Stimulated activated CD4-positive, alpha-beta T cell treated with anti-CD3 and anti-CD28 coated beads, Interleukin-1b, Interleukin-23, amount 100 ng/mL, for 48 hours (primary cell): Measurements from ENCODE around the gene TMIGD1.

Experiments
- DNase-seq: peaks from one replicate; pipeline ENCODE4 v3.0.0-alpha.2; 2020

TMIGD1 gene

DNA sequence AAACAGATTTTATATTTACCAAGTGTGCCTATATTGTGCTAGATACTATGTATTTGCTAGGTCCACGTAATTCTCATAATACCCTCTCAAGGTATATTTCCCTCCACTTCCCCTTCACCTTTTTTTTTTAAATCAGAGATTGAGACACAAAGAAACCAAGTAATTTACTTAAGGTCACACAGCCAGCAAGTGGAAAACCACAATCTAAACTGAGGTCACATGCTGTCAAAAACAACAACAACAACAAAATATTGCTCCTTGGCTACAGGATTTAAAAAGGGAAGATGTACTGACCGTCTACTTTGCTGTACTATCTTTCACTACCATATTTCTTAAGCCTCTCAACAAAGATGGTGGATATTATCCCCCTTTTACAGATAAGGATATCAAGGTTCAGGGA is 57.9 kb downstream of the TMIGD1 start:
- no peak for DNase-seq

DNA sequence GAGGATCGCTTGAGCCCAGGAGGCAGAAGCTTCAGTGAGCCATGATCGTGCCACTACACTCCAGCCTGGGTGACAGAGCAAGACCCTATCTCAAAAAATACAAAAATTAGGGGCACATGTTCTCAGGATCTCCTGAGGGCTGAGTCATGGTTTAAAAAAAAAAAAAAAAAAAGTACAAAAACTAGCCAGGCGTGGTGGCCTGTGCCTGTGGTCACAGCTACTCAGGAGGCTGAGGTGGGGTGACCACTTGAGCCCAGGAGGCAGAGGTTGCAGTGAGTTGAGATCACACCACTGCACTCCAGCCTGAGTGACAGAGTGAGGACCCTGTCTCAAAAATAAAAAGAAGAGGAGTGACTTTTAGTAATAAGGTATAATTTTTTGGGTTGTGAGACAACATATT is 59.0 kb downstream of the TMIGD1 start:
- DNase-seq: no peak

DNA sequence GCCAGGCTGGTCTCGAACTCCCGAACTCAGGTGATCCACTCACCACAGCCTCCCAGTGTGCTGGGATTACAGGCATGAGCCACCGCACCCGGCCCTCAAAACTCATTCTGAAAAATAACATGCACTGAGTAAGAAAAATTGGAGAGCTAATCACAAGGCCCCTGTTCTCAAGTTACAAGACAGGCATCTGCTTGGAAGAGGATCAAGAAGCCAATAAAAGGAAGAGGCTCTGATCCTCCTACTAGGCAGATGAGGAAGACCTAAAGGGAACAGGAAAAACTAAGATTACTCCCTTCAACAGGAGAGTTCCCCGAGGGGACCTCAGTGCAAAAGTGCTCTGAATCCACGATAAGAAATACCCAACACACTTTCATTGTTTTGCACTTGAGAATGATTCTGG is 60.5 kb downstream of the TMIGD1 start:
- no peak for DNase-seq

DNA sequence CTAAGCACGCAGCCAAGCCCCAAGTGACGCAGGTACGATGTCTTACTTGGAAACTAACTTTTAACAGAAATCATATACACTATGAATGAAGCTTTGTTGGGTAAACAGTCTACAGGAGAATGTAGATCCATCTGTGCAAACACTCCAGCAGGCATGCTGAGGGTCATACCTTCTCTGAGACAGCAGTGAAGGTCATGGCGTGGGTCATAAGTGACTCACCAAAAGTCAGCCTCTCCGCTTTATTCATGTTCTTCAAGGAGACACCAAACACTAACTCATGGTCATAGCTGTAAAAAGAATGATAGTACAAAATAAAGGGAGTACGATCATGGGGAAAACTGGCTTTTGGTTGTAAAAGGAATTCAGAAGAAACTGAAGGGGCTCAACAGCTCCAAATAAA is 62.8 kb downstream of the TMIGD1 start:
- no peak for DNase-seq

DNA sequence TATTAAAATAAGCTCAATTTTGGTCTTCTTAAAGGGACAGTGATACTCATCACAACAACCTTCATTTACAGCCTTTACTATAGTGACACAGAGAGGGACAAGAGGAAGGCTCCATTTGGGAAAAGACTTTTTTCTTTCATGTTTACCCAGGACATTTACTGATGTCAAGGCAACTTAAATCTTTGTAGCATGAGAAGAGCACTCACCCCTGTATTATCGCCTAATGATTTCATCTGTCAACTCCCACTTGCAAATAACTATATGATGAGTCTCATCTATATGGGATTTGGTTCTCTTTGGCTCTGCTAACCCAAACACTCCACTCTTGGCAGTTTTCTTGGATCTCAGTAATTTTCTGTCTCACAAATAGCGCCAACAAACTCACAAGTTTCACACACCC is 66.2 kb downstream of the TMIGD1 start:
- no peak for DNase-seq
